CD4-positive, alpha-beta T cell treated with Interleukin-1 beta for 1 hour (primary cell): ENCODE measurements around the gene PFN4.

ENCODE experiments used
- DNase-seq, 2 donors: peaks; one replicate each; pipeline ENCODE4 v3.0.0-alpha.2; 2020 to 2022

The PFN4 gene

DNA sequence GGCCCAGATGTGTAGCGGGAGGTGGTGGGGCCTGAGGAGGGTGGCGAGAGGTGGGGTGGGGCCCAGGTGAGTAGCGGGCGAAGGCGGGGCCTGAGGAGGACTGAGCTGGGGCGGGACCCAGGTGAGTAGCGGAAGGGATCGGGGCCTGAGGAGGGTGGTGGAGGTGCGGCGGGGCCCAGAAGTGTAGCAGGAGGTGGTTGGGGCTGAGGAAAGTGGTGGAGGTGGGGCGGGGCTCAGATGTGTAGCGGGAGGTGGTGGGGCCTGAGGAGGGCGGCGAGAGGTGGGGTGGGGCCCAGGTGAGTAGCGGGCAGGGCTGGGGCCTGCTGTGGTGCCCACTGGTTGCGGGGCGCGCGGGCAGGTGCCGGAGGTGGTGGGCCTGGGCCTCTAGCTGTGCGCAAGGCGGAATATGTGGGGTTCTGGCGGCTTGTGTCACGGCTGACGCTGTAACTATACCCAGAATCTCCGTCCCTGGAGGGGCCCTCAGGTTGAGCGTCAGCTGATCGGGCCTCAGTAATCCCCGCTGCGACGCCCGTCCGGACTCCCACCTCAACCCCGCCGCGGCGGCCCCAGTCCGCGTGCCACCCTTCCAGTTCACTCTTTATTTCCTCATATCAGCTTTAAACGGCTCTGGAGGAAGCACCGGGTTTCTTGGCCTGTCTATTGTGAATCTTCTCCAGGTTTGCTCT lies 46.1 kb downstream of the PFN4 start:
- no peak for DNase-seq

DNA sequence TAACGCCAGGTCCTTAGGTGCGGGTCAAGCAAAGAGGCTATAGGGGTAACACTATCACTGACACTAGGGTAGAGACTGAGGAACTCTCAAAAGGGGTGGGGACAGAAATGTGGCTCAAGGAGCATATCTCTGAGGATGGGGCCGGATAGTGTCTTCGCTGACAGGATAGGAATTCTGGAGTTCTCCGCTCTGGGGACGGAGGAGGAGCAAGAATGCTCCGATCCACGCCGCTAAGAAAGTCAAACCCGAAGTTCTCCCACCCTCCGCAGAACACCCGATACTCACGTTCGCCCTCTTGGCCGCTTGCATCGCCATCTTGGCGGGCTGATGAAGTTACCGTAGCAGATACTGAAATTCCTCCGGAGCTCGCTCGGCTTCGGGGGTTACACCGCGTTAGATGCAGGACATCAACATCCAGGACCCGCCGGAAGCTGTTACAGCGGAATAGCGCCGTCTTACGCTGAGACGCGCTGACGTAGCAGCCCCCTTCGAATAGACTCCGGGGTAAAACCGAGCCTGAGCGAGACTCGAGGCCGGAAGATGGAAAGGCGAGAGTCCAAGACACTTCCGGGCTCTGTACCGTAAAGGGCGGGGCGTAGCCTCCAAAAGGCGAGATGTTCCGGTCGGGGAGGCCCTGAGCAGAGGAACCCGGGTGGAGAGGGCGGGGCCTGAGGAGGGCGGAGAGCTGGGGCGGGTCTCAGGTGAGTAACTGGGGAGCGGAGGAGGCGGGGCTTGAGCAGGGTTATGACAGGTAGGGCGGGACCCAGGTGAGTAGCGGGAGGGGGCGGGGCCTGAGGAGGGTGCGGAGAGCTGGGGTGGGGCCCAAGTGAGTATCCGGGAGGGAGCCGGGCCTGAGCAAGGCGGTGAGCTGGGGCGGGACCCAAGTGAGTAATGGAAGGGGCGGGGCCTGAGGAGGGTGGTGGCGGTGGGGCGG lies 47.0 kb downstream of the PFN4 start, which contains the start of gene SF3B6:
Gene SF3B6, minus strand, starts transcription at position 412 of the 934 bp plus-strand sequence. Its CDS starts 97 bp downstream, at position 315.
- peak; percentile 100 for DNase-seq

DNA sequence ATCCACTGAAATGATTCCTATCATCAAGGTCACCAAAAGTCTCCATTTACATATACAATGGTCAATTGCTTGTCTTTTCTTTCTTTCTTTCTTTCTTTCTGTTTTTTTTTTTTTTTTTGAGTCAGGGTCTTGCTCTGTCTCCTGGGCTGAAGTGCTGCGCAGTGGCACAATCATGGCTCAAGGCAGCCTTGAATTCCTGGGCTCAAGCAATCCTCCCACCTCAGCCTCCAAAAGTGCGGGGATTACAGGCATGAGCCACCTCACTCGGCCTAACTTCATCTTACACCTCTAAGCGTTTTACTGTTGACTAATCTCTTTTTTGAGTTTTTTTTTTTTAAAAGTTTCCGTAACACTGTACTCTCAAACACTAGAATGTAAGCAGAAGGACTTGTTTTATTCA lies 47.9 kb downstream of the PFN4 start:
- no peak for DNase-seq

DNA sequence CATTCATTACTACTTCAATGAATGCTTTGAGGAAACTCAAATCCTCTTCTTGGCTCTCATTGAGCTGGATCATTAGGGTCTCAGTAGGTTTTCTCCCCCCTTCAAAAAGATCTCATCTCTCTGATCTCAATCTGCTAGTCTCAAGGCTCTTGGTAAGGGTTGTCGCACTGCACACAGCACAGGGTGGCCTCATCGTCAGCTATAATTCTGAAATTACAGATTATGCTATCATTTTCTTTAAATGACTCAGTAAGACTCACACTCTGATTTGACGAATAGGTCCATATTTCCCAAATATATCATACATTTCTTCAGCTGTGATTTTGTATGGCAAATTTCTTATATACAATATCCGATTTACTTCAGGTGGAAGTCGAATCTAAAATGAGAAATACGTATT lies 49.3 kb downstream of the PFN4 start:
- DNase-seq = no peak

DNA sequence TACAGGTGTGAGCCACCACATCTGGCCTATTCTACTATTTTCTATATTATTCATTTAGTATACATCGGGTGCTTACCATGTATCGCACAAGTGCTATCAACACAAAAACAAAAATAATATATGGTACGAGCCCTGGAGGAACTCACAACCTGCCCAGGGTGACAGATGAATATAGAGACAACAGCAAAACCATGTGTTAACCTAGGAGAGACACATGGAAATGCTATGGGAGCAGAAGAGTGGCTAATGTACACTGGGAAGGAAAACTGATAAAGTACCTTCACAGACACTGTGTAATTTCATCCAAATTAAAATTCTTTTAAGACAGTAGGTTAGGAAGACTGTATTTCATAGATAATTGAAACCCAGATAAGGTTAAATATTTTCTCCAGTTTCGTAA lies 50.9 kb downstream of the PFN4 start:
- no peak for DNase-seq

DNA sequence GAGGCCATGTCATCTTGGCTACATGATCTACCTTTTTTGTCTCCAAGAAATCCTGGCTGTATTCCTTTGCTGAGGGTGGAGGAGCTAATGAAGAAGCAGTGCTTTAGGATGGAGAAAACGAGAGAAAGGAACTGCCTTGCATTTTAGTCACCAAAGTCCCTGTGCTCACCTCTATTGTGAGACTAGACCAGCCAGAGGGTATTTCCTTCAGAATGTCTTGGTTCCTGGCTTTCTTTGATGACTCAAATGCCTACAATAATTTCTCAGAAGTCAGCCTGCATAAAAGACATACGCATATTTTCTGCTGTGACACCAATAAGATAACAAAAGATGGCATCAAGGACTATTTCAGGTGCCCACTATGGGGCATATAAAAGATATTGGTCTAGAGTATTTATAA lies 57.8 kb downstream of the PFN4 start:
- no peak for DNase-seq
